PFSK-1 (cell line): ENCODE data around the gene TMEM11.

Experiments used
- FOXP2 ChIP-seq: optimal IDR thresholded peaks from 2 replicates; pipeline ENCODE3; 2011; ENCODE audit warnings: borderline replicate concordance, control low read depth, inconsistent platforms; ENCODE audit not compliant: insufficient read depth; ENCODE audit errors: extremely low read length, extremely low read depth
- POLR2AphosphoS5 ChIP-seq: IDR thresholded peaks from 2 replicates; pipeline ENCODE4 v1.6.1; 2012; ENCODE audit warnings: low read depth, mild to moderate bottlenecking, control low read depth, low read length, moderate library complexity
- TAF1 ChIP-seq: IDR thresholded peaks from 2 replicates; pipeline ENCODE4 v1.6.1; 2012; ENCODE audit warnings: low read length, control low read depth, borderline replicate concordance; ENCODE audit not compliant: insufficient read depth

GRCh38 chr17:21209511-21210175 lies 4.3 kb downstream of the TMEM11 start:
- TF ChIP-seq FOXP2 (no peak), POLR2AphosphoS5 (no peak), TAF1 (no peak)
